Fibroblast of skin of scalp (primary cell): ENCODE data around the gene SCUBE2.
"Not testable (repeated sequence)": the region's sequence is repeated elsewhere in the genome, so short reads cannot be mapped to it uniquely, and the experiment has no call there.

Source experiments
- DNase-seq: peaks from one replicate; pipeline ENCODE4 v3.0.0-alpha.2; 2013

Gene SCUBE2

DNA sequence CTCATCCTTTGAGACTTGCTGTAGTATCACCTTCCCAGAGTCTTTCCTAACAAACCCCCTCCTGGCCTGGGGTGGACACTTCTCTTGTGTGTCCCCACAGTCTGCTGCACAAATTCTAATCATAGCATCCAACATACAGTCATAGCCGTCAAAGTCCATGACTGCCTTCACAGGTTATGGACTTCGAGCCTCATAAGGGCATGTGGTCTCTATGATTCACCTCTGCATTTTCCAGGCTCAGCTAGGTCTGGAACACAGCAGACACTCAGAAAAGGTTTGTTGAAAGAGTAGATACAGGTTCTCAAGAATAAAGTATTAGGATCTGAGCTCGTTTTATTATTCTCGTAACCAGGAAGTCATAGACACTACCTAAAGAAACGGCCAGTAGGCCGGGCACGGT lies 13.2 kb upstream of the SCUBE2 start:
- no peak for DNase-seq

GRCh38 chr11:9103542-9104276 lies 12.3 kb upstream of the SCUBE2 start:
- no peak for DNase-seq

- DNase-seq = no peak
Observed at GRCh38 chr11:9099617-9100016, 8.2 kb upstream of the SCUBE2 start.

DNA sequence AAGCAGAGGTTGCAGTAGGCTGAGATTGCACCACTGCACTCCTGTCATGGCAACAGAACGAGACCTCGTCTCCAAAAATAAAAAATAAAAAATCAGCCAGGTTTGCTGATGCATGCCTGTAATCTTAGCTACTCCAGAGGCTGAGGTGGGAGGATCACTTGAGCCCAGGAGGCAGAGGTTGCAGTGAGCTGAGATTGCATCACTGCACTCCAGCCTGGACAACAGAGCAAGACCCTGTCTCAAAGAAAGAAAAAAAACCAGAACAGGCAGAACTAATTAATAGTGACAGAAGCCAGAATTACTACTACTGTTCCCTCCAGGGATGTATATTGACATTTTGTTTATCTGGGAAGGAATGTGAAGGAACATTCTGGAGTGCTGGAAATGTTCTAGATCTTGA lies 7.1 kb upstream of the SCUBE2 start:
- DNase-seq = not testable (repeated sequence)

GRCh38 chr11:9097186-9097943 lies 6.0 kb upstream of the SCUBE2 start:
- DNase-seq = not testable (repeated sequence)

- DNase-seq = no peak
Observed at GRCh38 chr11:9096427-9096826, 5.0 kb upstream of the SCUBE2 start.

- DNase-seq = no peak
Observed at GRCh38 chr11:9095421-9095820, 4.0 kb upstream of the SCUBE2 start.

- DNase-seq = no peak
Observed at GRCh38 chr11:9094420-9094819, 3.0 kb upstream of the SCUBE2 start.

- no peak for DNase-seq
Observed at GRCh38 chr11:9092853-9093778, 1.7 kb upstream of the SCUBE2 start.

DNA sequence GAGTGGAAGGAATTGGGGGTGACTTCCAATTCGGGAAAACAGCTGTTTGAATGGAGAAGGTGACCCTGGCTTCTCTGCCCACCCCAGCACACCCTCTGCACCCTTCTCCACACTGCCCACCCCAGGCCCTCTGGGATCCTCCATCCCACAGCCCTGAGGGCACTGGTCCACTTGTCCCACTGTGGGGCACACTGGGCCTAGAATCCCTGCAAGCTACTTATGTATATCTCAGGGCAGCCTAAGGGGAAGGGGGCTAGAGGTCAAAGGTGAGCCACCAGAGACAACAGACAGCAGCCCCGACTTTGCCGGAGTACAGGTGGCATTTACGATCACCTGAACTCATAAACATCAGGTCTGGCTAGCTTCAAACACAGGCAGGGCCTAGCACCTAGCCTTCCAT lies 673 bp upstream of the SCUBE2 start:
- DNase-seq = no peak

GRCh38 chr11:9090488-9091043 lies 833 bp downstream of the SCUBE2 start:
- DNase-seq = no peak

GRCh38 chr11:9089636-9090035 lies 1.8 kb downstream of the SCUBE2 start:
- DNase-seq = no peak

GRCh38 chr11:9089061-9089460 lies 2.3 kb downstream of the SCUBE2 start:
- no peak for DNase-seq

GRCh38 chr11:9082575-9082974 lies 8.8 kb downstream of the SCUBE2 start:
- no peak for DNase-seq

DNA sequence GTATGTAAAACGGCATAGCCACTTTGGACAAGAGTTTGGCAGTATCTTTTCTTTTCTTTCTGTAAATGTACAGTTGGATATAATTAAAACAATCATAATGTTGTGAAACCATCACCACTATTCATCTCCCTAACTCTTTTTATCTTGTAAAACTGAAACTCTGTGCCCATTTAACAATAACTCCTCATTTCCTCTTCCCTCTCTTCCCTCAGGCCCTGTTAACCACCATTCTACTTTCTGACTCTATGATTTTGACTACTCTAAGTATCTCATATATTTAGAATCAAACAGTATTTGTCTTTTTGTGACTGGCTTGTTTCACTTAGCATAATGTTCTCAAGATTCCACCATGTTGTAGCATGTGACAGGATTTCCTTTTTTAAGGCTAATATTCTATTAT lies 10.2 kb downstream of the SCUBE2 start:
- no peak for DNase-seq

DNA sequence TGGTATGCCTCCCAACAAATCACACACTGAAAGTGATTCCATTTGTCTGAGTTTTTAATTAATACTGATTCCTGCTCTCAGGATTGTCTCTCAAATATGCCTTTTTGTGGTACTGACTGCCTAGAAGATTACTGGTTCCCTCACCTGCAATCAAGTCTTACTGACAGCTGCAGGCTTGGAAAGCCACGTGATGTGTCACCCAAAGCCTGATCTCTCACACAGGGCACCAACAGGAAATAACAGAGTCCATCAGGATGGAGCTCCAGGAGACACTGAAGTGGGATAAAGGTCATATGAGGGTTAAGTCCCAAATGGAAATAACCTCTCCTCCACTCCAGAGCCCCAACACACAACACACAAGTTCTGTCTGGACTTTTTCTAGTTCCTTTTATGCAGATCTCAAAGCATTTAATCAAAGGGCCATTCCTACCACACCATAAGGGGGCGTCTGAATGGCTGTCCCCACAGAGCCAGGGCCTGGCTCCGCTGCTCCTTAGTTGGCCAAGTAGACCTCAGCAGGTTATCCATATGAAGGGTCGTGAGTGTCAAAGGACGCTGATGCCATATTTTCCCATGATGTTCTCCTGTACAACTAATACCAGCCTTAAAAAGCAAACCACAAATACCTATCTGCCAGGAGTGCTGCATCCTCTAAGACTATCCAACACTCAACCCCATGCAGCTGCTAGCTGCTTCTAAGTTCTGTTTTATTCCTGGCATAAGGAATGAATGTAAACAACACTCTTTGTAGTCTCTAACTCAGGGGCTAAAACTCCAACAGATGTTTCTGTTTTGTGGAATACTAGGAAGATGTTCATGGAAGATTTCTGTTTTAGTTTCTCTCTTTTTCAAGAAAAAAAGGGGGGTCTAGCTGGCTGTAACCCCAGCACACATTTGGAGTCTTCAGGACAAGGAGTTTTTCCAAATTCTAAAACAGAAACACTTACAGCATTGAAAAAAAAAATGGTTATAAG lies 13.0 kb downstream of the SCUBE2 start:
- no peak for DNase-seq

- DNase-seq = no peak
Observed at GRCh38 chr11:9077164-9077563, 14.2 kb downstream of the SCUBE2 start.

GRCh38 chr11:9076661-9077060 lies 14.7 kb downstream of the SCUBE2 start:
- DNase-seq = no peak

DNA sequence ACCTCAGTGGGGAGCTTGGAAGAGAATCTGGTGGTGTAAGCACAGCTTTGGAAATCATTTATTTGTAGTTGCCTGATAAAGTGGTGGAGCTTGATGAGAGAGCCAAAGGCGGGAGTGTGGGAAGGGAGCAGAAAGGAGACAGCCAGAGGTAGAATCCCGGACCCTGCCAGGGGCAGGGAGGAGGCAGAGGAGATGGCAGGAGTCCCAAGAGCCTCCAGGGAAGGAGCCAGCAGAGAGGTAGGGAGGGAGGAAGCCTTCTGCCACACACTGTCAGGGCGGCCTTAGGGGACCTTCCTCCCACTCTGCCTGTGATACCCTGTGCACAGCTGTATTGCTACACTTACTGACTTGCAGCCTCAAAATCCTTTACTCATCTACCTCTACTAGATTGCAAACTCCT lies 15.4 kb downstream of the SCUBE2 start:
- no peak for DNase-seq

DNA sequence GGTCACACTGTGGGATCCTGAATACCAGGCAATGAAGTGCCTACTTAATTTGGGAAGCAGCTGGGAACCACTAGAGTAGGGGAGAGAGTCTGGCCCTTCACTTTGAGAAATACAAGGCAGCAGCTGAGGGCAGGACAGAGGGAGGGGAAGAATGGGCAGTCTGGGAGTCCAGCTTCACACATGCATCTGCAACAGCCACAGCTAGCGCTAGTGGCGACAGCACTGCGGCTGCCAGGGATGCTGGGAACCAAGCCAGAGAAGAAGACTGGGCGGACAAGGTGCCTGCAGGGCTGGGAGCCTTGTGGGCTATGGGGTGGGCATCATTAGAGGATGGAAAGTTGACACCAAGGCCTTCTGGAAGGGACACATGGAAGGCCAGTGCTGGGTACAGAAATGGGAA lies 15.8 kb downstream of the SCUBE2 start:
- DNase-seq = no peak

DNA sequence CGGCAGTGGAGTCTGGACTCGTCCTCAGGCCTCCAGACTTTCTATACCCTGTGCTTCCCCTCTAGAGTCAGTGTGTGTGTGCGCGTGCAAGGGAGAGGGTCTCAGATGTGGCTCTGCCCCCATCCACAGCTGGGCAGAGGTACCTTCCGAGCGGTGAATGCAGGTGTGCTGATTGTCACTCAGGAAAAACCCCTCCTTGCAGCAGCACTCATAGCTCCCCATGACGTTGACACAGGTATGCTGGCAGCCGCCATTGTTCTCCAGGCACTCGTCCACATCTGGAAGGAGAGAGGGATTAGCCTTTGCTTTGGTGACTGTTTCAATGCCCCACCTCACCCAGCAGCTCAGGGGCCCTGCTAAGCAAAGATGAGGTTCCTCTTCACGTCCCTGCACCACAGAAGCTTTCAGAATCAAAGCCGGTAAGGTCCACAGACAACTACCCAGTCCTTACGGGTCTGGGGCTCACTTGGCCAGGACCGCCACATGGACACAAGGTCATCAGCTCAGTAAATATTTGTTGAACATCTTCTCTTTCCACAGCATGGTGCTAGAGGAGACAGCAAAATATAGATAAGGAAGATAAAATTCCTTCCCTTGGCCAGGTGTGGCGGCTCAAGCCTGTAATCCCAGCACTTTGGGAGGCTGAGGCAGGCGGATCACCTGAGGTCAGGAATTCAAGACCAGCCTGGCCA lies 16.9 kb downstream of the SCUBE2 start:
- no peak for DNase-seq
